ENCODE data around the gene KLLN. TPM values are rescaled to one million over a fixed set of nuclear protein-coding genes. Genes with fewer than 3 reads are reported as not detected.

Gene KLLN
- total and polyA plus RNA-seq, 9 of the 15 experiments (the other 6 are each of a cell fraction or from before 2014, with no cell fraction given) = 0.07 to 0.40 (median 0.25) TPM

- TF ChIP-seq TSHZ1 (CRISPR knock-in tag; IDR thresholded peaks at IDR 0.05) (no peak), ZBTB33 (CRISPR knock-in tag; IDR thresholded peaks at IDR 0.05) (no peak), SIX5 (IDR thresholded peaks at IDR 0.05; ENCODE audit: borderline replicate concordance in 1 of 2, insufficient read depth in 1 of 2, low read depth in 1 of 2, low read length in 2 of 2) (no peak), ZBTB12 (CRISPR knock-in tag; IDR thresholded peaks at IDR 0.05) (no peak), ARHGAP35 (IDR thresholded peaks at IDR 0.05; ENCODE audit: partially characterized antibody) (no peak), HCFC1 (IDR thresholded peaks at IDR 0.05; ENCODE audit: low read depth, low read length) (peak; percentile 43; the same call in 1 of the 2 replicates), NCOR1 (IDR thresholded peaks at IDR 0.05) (0 out of 2 replicates have a peak, but pooled peaks have one; percentile 17), MBD2 (IDR thresholded peaks at IDR 0.05; ENCODE audit: borderline replicate concordance, low read depth) (no peak), ZBTB26 (CRISPR knock-in tag; IDR thresholded peaks at IDR 0.05) (no peak), ZNF717 (CRISPR knock-in tag; IDR thresholded peaks at IDR 0.05) (no peak), PTBP1 (IDR thresholded peaks at IDR 0.05; ENCODE audit: low read depth, low read length) (no peak), CTCF (IDR thresholded peaks at IDR 0.05 in 2 of 3, conservative IDR thresholded peaks at IDR 0.05 in 1 of 3; ENCODE audit: insufficient read depth in 2 of 3, low read depth in 1 of 3, low read length in 3 of 3) (no peak), TOE1 (IDR thresholded peaks at IDR 0.05; ENCODE audit: borderline replicate concordance) (peak; percentile 95), TOE1 (CRISPR knock-in tag; IDR thresholded peaks at IDR 0.05; ENCODE audit: borderline replicate concordance, low read depth) (no peak), NFYB (IDR thresholded peaks at IDR 0.05; ENCODE audit: extremely low read depth, insufficient read length) (no peak), POLR2AphosphoS5 (IDR thresholded peaks at IDR 0.05; ENCODE audit: control insufficient read depth, insufficient read depth, low read depth, low read length) (peak; percentile 56; the same call in 1 of the 2 replicates), HDAC3 (IDR thresholded peaks at IDR 0.05; ENCODE audit: borderline replicate concordance, partially characterized antibody) (peak; percentile 92)
Observed at GRCh38 chr10:87861953-87862678, 1.2 kb downstream of the KLLN start (continued).
